Measurements from ENCODE around the gene TFPI. TPM values are rescaled to one million over a fixed set of nuclear protein-coding genes. Genes with fewer than 3 reads are reported as not detected.
A peak's percentile ranks its signal among the peaks of the same experiment; 100 is the strongest.

TFPI gene
- total RNA-seq, 1 donor from 2014 or later: 366 TPM

GRCh38 chr2:187469538-187469937 is 84.7 kb downstream of the TFPI start:
- no peaks in the 10 kb centered on the region for H3K27me3 ChIP-seq
- DNase-seq (no peak), ATAC-seq (no peak)
- intact Hi-C loops (cut with DNase I): no loop called here
- peaks cover 32% of the 10 kb centered on the region for H3K36me3 ChIP-seq
- H3K9me3 ChIP-seq: no peaks in the 10 kb centered on the region
- no peaks in the 10 kb centered on the region for H3K4me1 ChIP-seq
- TF ChIP-seq CTCF (IDR thresholded peaks at IDR 0.05): no peak
- H3K4me3 ChIP-seq: no peak overlapping the region
- H3K27ac ChIP-seq: no peak overlapping the region

GRCh38 chr2:187468262-187468661 is 86.0 kb downstream of the TFPI start:
- H3K36me3 ChIP-seq: peaks cover 26% of the 10 kb centered on the region
- H3K4me1 ChIP-seq: no peaks in the 10 kb centered on the region
- no peaks in the 10 kb centered on the region for H3K9me3 ChIP-seq
- no peaks in the 10 kb centered on the region for H3K27me3 ChIP-seq
- intact Hi-C loops (cut with DNase I): no loop called here
- H3K27ac ChIP-seq: no peak overlapping the region
- no peak overlapping the region for H3K4me3 ChIP-seq
- TF ChIP-seq CTCF (IDR thresholded peaks at IDR 0.05): no peak
- no peak for DNase-seq
- ATAC-seq: no peak

GRCh38 chr2:187466129-187466792 is 88.0 kb downstream of the TFPI start:
- Histone ChIP-seq H3K36me3 (peaks cover 17% of the 10 kb centered on the region), H3K27ac (no peak overlapping the region), H3K4me1 (no peaks in the 10 kb centered on the region), H3K9me3 (no peaks in the 10 kb centered on the region), H3K27me3 (no peaks in the 10 kb centered on the region), H3K4me3 (no peak overlapping the region)
- intact Hi-C loops (cut with DNase I): no loop called here
- no peak for ATAC-seq
- TF ChIP-seq CTCF (IDR thresholded peaks at IDR 0.05): no peak
- no peak for DNase-seq

- DNase-seq: no peak
- Histone ChIP-seq H3K4me1 (no peaks in the 10 kb centered on the region), H3K36me3 (no peaks in the 10 kb centered on the region), H3K27me3 (no peaks in the 10 kb centered on the region), H3K4me3 (no peak overlapping the region), H3K27ac (no peak overlapping the region), H3K9me3 (no peaks in the 10 kb centered on the region)
- ATAC-seq: no peak
- intact Hi-C loops (cut with DNase I): no loop called here
- no peak for TF ChIP-seq CTCF (IDR thresholded peaks at IDR 0.05)
These were observed 91.4 kb downstream of the TFPI start for GRCh38 chr2:187462839-187463238.

GRCh38 chr2:187461294-187462261 is 92.7 kb downstream of the TFPI start:
- no peak for DNase-seq
- no peaks in the 10 kb centered on the region for H3K27me3 ChIP-seq
- intact Hi-C loops (cut with DNase I): no loop called here
- no peaks in the 10 kb centered on the region for H3K4me1 ChIP-seq
- no peaks in the 10 kb centered on the region for H3K36me3 ChIP-seq
- no peak overlapping the region for H3K27ac ChIP-seq
- ATAC-seq: peak; percentile 65
- no peak overlapping the region for H3K4me3 ChIP-seq
- no peak for TF ChIP-seq CTCF (IDR thresholded peaks at IDR 0.05)
- no peaks in the 10 kb centered on the region for H3K9me3 ChIP-seq
